ENCODE results near the gene DLEU7. TPM values are rescaled to one million over a fixed set of nuclear protein-coding genes. Genes with fewer than 3 reads are reported as not detected.

DLEU7 gene
- total RNA-seq (2022; extraction: Qiagen RNA extraction; ENCODE audit: low read depth): not detected in 5 replicates

GRCh38 chr13:50843257-50844083, at the start of gene DLEU7:
TSS of gene DLEU7 (minus strand) at chr13:50843692. CDS start at chr13:50843646, 46 bp downstream.

Other genes with a start within 250 kb of the DLEU7 start
- 27.1 to 31.4 TPM (median 27.7 TPM) in 5 replicates for gene RNASEH2B, start 66.1 kb upstream of the DLEU7 start, total RNA-seq (2022; extraction: Qiagen RNA extraction; ENCODE audit: low read depth)

Measured in A549 treated with CpdA at 1 μM for 4 hours (cell line).